ENCODE measurements around the gene SLC26A8.
"Not testable (repeated sequence)": the region's sequence is repeated elsewhere in the genome, so short reads cannot be mapped to it uniquely, and the experiment has no call there.

The SLC26A8 gene

DNA sequence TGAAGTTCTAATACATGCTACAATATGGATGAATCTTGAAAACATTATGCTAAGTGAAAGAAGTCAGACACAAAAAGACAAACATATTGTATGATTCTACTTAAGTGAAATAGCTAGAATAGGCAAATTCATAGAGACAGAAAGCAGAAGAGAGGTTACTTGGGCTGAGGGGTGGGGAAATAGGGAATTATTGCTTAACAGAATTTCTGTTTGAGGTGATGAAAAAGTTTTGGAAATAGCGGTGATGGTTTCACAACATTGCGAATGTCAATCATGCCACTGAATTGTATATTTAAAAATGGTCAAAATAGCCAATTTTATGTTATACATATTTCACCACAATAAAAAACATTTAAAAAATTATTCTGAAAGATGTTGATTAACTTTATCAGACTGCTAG, 6.1 kb downstream of the SLC26A8 start:
- in situ Hi-C loops (cut with MboI; ENCODE audit: low sequenced_read_pairs) = no loop called here

DNA sequence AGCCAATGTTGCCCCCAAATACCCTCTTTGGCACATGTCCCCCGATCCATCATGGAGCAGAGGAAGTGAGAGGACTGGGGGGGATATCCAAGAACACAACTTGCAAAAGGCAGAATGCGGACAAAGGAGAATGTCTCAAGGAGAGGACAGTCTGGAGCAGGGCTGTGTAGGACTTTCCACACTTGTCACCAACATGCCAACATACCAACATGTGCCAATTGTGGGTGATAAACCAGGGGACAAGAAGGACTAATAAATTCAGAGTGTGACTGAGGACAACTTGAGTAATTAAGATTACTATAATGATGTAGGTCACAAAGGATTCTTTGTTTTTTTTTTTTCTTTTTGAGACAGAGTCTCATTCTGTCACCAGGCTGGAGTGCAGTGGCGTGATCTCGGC, 8.8 kb downstream of the SLC26A8 start:
- in situ Hi-C loops (cut with MboI; ENCODE audit: low sequenced_read_pairs) = no loop called here

DNA sequence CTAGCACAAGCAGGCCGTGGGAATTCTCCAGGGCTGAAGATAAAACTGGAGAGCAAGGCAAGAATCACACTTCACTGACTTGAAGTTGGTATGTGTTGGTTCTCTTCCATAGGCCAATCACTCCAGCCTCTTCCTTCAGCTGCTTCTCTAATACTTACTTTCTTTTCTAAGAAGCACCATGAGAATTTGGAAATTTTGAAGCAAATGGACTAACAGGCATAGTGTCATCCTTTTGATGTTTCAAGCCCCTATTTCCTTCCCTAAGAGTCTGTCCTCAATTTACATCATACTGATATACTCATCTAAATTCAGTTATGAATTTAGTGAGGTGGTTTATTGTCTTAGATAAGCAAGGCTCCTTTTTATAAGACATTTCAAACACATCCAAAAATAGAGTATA, 24.0 kb downstream of the SLC26A8 start:
- in situ Hi-C loops (cut with MboI; ENCODE audit: low sequenced_read_pairs) = no loop called here

DNA sequence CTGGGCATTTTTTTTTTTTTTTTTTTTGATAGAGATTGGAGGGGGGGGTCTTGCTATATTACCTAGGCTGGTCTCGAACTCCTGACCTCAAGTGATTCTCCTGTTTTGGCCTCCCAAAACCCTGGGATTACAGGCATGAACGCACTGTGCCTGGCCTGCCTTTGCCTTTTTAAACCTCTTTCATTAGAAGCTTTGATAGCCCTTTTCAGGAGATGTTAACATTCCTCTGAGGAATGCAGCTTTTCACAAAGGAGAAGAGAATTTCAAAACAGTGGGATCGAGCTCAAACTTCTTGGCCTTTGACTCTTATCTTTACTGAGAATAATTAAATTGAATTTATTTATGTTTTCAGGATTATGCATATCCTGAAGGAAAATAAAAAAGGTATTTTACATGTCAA, 31.3 kb downstream of the SLC26A8 start:
- in situ Hi-C loops (cut with MboI; ENCODE audit: low sequenced_read_pairs) = no loop called here

DNA sequence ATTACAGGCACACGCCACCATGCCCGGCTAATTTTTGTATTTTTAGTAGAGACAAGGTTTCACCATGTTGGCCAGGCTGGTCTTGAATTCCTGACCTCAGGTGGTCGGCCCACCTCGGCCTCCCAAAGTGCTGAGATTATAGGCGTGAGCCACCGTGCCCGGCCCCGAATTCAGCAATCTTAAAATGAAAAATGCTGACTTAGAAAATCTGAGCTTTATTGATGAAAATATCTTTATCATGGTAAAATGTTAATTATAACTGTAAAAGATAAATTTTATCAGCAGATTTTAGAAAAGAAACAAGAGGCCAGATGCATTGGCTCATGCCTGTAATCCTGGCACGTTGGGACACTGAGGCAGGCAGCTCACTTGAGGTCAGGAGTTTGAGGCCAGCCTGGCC, 36.4 kb downstream of the SLC26A8 start:
- in situ Hi-C loops (cut with MboI; ENCODE audit: low sequenced_read_pairs) = not testable (repeated sequence)

DNA sequence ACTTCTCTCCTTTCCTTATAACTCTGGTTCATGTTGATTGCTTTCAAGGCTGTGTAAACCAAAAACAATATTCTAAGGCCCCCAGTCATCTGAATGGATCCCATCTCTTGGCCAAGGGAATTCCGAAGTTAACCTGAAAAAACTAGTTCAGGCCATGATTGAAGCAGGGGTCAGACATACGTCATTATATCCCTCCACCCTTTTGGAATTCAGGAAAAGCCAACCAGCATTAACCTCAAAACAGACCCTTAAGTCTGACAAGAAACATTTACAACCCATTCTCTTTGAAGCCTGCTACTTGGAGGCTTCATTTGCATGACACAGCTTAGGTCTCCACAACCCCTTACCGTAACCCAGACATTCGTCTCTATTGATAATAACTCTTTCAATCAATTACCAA, 39.7 kb downstream of the SLC26A8 start:
- in situ Hi-C loops (cut with MboI; ENCODE audit: low sequenced_read_pairs) = no loop called here

DNA sequence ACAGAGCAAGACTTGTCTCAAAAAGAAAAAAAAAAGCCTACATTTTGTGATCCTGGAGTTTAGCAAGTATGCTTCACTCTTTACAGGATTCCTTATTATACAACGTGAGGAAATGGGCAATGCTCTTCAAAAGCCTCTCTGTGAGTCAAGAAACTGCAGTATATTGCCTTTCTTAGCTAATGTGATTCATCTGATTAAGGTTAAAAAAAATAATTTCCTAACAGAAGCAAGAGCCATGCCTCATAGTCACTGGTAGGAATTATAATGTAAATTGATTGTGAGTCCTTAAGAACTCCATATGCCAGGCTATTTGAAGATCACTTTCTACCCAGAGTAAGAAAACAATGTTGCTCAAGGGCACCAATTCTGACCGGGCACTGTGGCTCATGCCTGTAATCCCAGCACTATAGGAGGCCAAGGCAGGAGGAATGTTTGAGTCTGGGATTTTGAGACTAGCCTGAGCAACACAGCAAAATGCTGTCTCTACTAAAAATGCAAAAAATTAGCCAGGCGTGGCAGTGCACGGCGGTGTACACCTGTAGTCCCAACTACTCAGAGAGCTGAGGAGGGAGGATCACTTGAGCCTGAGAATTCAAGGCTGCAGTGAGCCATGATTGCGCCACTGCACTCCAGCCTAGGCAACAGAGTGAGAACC, 43.3 kb downstream of the SLC26A8 start:
- in situ Hi-C loops (cut with MboI; ENCODE audit: low sequenced_read_pairs) = no loop called here

DNA sequence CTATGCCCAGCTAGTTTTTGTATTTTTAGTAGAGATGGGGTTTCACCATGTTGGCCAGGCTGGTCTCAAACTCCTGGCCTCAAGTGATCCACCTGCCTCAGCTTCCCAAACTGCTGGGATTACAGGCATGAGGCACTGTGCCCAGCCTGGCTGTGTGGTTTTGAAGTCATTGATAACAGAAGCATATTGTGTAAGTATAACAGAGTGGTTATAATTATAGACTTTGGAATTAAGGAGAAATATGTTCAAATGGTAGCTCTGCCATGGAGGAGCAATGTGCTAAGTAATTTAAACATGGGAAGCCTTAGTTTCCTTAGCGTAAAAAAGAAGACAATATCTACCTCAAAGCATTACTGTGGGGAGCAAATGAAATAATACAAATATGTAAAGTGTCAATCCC, 44.3 kb downstream of the SLC26A8 start:
- in situ Hi-C loops (cut with MboI; ENCODE audit: low sequenced_read_pairs) = not testable (repeated sequence)

DNA sequence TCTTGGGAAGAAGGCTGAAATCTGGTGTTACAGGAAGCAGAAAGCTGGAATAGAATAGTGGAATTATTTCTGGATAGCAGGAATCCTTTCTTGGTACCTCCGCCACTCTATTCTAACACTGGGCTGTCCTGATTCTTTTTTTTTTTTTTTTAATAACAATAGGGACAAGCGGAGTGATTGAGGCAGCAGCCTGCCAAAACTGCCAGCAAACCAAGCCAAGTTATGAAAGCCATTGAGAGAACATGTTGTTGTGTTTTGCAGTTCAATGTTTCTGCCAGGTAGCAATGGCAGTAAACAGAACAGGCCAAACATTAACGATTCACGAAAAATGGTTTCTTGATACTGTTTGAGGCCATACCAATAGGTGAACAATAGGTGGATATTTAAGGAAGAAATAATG, 47.1 kb downstream of the SLC26A8 start:
- in situ Hi-C loops (cut with MboI; ENCODE audit: low sequenced_read_pairs) = no loop called here

DNA sequence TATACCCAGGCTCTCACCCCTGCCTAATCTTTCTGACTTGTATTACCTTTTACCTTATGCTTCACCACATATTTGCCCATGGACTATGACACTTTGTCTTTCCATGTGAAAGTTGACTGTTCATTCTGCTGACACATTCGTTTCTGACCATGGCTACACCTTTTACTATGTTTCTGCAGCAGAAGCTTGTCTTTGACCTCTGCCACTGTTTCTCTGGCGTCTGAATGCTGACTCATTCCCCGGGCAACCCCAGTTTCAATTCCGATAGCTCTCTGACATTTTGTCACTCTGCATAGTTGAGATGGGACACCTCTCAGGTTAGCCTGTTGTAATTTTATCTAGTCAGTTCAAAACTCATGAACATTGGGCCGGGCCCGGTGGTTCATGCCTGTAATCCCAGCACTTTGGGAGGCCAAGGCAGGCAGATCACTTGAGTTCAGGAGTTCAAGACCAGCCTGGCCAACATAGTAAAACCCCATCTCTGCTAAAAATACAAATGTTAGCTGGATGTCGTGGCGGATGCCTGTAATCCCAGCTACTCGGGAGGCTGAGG, 50.7 kb downstream of the SLC26A8 start:
- in situ Hi-C loops (cut with MboI; ENCODE audit: low sequenced_read_pairs) = no loop called here

DNA sequence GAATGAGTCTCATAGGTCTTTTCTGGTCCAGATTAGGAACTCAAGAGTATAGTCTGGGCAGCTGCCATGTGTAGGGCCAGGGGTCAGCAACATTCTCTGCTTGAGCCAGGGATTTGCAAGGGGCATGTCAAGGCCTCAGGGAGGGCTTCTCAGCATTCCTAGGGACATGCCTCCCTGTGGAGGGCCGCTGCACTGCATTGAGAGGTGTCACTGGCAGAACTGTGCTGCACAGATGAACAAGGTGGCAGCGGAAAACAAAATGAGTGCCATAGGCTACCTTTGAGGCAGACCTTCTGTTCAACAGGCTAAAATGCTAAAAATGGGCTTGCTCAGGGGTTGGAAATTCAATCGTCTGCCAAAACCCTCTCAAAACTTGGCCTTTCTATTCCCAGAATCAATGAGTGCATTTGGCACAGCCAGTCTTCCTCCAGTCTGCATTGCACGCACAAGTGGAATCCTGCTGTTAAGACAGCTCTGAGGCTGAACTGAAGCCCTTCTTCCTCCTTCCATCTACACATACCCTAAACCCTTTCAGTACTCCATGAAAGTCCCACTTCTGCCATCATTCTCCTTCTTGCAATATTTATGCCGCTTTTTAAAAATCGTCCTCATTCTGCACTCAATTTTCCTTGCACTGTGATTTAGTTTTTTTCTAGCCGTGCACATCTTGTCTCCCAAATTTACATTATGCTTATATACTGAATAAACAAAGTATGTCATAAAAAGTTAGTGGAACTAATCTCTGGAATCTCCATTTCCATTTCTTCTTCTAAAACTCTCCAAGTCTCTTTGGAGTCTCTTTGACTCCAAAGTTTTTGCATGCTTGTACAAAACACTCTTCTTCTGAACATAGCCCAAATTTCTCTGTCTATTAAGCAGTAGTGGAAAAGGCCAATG, 51.7 kb downstream of the SLC26A8 start:
- in situ Hi-C loops (cut with MboI; ENCODE audit: low sequenced_read_pairs) = no loop called here

DNA sequence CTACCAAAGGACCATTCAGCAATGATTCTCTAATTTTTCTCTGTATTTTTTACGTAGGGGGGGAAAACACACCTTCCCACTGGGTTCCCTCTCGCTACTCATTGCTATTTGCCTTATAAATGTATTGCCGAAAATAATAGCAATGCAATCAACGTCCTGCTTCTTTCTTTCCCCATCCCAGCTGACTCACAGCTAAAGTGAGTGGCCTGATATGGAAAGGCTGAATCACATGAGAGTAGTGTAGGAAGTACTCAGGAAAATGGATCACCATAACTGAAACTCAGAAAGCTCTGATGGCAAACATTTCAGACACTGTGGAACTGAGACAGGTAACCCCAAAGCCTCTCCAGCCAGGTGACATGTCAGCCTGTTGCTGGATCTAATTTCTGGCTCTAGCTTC, 54.3 kb downstream of the SLC26A8 start:
- in situ Hi-C loops (cut with MboI; ENCODE audit: low sequenced_read_pairs) = no loop called here

DNA sequence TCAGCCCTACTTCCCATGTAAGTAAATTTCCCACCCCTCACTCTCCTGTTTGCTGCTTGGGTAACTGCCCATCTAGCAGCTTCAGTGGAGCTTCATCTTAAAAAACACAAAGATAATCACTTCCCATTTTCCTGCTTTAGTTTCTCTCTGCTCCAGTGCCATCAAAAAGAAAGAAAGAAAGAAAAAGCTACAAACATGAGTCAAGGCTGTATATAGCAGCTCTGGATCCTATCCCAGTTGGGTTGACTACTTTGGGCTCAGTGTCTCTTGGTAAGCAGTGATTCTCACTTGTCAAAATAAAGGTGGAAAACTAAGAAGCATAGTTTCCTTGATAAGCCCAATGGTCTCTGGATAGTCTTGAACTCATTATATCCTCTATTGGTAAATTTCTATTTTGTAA, 54.8 kb downstream of the SLC26A8 start:
- in situ Hi-C loops (cut with MboI; ENCODE audit: low sequenced_read_pairs) = no loop called here

DNA sequence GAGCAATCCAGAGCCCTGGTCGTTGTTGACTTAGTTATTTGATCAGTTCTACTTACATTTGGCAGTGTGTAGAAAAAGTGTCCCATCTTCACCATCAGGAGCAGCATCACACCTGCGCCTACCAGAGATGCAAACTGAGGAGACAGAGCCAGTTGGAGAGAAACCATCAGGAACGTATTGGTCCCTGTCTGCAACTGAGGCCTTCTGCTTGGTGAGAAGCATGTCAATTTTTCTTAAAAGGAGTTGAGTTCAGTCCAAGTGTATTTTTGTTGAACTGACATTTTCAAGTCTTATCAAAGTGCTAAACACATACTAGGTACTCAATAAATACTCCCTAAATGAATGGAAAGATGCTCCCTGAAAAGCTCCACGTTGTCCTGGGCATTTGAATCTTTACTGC, 55.6 kb downstream of the SLC26A8 start:
- in situ Hi-C loops (cut with MboI; ENCODE audit: low sequenced_read_pairs) = no loop called here

DNA sequence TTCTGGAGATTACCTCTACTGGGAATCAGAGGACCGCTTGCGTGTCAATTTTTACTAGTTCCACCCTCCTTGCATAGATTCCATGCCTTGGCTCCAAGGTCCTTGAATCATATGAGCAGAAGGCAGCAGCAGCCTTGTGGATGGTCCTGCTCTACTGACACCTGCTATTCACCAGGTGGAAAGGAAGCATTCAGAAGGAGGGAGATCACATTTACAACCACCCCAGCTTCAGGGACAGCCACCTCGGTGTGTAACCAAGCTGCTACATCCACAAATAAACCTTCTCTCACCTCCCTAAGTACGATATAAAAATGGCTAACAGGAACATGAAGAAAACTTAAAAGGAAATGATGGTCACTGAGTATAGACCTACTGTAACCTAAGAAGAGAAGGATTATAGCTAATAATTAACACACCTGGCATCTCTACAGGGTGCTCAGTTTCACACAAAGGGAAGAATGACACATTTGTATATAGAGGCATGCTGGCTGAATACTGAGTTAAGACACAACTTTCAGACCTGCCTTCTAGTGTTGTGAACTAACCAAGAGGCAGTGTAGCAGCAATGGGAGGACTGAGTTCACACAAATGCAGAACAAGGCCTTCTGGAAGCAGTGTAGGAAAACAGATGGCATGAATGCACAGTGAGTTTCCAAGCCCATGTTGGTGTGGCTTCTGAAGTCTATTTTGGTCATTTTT, 57.2 kb downstream of the SLC26A8 start:
- in situ Hi-C loops (cut with MboI; ENCODE audit: low sequenced_read_pairs) = no loop called here

DNA sequence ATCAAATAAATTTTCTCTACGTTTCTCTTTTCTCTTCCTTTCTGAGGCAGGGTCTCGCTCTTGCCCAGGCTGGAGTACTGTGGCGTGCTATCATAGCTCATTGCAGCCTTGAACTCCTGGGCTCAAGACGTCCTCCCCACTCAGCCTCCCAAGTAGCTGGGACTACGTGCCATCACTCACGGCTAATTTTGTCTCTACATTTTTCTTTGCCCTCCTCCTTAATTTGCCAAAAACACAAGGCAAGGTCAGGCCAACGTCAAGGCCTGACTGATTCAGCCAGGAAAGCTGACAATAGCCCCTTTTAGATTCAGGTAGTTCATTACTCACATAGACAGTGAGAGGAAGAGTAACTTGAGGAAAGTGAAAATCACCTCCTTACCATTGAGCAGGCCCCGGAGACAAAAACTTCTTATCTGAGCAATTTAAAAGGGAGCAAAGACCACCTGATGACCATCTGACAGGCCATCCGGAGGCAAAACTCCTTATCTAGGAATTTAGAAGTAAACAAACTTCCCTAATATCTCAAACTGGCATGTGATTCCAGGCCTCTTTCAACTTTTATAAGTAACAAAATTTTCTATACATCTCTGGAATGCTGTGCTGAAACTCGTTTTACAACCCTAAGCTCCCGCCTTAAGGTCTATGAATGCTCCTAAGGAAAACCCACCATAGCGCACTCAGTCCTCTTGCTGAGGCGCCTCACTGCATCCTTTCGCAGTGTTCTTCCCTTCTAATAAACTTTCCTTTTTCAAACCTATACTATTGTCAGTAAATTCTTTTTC, 61.5 kb downstream of the SLC26A8 start:
- in situ Hi-C loops (cut with MboI; ENCODE audit: low sequenced_read_pairs) = no loop called here

DNA sequence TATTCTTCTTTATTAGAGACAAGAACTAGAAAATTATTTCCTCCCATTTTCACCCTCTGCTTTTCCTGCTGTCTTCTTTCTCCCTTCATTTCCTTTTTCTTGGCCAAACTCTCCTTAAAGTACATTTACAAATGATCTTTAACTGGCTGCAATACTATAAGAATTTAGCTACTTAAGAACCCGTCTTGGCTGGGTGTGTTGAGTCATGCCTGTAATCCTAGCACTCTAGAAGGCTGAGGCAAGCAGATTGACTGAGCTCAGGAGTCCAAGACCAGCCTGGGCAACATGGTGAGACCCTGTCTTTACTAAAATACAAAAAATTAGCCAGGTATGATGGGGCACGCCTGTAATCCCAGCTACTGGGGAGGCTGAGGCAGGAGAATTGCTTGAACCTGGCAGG, 64.3 kb downstream of the SLC26A8 start:
- in situ Hi-C loops (cut with MboI; ENCODE audit: low sequenced_read_pairs) = no loop called here

DNA sequence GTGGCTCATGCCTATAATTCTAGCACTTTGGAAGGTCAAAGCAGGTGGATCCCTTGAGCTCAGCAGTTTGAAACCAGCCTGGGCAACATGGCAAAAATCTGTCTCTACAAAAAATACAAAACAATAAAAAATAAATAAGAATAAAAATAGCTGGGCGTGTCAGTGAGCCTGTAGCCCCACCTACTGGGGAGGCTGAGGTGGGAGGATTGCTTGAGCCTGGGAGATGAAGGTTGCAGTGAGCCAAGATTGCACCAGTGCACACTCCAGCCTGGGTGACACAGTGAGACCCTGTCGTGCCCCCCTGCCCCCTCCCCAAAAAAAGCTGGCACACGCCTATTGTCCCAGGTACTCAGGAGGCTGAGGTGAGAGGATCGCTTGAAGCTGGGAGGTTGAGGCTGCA, 68.5 kb downstream of the SLC26A8 start:
- in situ Hi-C loops (cut with MboI; ENCODE audit: low sequenced_read_pairs) = no loop called here

DNA sequence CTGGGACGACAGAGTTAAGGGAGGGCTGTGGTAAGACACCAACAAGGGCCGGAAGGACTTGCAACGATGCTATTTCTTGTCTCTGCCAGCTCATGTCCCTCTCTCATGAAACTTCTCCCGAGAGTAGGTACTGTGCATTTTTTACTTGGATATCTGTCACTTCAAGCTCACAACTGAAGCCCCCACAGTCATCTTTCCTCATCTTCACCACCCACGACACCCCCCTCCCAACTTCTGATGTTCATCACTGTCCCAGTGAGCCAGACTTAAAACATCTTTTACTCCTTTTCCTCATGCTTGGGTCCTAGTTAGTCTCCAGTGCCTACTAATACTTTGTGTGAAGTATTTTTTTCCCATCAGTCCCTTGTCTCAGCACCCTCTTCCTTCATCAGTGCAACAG, 68.9 kb downstream of the SLC26A8 start:
- in situ Hi-C loops (cut with MboI; ENCODE audit: low sequenced_read_pairs) = no loop called here

DNA sequence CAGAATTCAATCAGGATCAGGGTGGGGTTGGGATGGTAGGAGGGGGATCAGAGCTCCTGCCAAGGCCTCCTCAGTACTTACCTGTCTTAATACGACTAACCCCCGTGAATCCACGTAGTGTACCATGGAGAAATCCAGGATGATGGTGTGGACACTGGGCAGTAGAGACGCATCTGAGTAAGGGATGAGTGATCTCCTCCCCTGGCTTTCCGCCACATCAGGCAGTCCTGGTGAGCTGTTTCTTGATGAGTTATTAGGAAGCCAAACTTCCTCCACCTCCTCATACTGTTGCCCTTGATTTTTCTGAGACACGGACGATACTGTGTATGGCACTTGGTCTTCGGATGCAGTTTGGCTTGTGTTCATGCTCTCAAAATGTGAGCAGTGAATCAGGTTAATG, 69.4 kb downstream of the SLC26A8 start:
- in situ Hi-C loops (cut with MboI; ENCODE audit: low sequenced_read_pairs) = no loop called here

DNA sequence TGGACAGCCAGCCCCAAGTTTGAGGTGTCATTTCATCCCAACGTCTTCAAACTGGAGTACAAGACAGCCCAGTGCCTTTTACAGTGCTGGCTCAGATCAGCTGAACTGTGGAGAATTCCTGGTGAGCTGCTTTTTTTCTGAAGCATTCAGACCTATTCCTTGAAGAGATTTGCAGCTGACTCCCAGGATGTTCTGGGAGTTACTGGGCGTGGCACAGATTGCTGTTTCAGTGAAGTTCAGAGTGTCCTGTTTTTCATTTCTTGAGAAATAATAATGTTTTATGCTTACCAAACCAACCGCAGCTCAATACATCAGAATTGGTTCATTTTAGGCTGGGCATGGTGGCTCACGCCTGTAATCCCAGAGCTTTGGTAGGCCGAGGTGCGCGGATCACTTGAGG, 70.1 kb downstream of the SLC26A8 start:
- in situ Hi-C loops (cut with MboI; ENCODE audit: low sequenced_read_pairs) = no loop called here

Data from HL-60/S4 (cell line).